ENCODE measurements around the gene BPGM.

GRCh38 chr7:134602881-134603451 is 43.7 kb upstream of the BPGM start:
- TF ChIP-seq, protein P1, sequence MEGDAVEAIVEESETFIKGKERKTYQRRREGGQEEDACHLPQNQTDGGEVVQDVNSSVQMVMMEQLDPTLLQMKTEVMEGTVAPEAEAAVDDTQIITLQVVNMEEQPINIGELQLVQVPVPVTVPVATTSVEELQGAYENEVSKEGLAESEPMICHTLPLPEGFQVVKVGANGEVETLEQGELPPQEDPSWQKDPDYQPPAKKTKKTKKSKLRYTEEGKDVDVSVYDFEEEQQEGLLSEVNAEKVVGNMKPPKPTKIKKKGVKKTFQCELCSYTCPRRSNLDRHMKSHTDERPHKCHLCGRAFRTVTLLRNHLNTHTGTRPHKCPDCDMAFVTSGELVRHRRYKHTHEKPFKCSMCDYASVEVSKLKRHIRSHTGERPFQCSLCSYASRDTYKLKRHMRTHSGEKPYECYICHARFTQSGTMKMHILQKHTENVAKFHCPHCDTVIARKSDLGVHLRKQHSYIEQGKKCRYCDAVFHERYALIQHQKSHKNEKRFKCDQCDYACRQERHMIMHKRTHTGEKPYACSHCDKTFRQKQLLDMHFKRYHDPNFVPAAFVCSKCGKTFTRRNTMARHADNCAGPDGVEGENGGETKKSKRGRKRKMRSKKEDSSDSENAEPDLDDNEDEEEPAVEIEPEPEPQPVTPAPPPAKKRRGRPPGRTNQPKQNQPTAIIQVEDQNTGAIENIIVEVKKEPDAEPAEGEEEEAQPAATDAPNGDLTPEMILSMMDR (conservative IDR thresholded peaks at IDR 0.05; ENCODE audit: low read length), result no peak
- no peak for TF ChIP-seq EZH2phosphoT487 (IDR thresholded peaks at IDR 0.05; ENCODE audit: borderline replicate concordance)

All from Loucy (cell line).